Measurements from ENCODE around the gene ROBO1.

Gene ROBO1

DNA sequence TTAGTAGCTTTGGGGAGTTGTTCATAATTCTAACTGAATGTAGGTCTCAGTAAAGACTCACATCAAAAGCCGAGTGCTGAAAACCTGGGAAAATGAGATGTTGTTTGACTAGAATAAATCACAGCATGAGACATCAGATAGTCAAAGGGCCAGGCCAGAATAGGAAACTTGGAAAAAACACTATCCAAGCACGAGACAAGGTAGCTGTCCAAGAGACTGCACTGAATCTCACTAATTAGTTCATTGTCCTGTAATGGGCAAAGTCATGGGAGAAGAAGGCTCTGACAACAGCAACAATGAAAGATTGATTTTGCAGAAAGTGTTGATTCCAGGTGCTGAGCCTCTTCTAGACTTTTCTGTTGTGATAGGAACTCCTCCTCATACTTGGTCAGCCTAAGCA lies 314.2 kb downstream of the ROBO1 start:
- in situ Hi-C loops (cut with HindIII; ENCODE audit: low sequenced_read_pairs), result no loop called here
- no peak overlapping the region for H3K4me3 ChIP-seq (ENCODE audit: low read depth, low read length)
- no peak for DNase-seq (ENCODE audit: low read depth, low spot score)
- TF ChIP-seq CTCF (IDR thresholded peaks at IDR 0.05; ENCODE audit: low read depth, low read length), result no peak

GRCh38 chr3:79436387-79436786 lies 331.4 kb downstream of the ROBO1 start:
- no peak overlapping the region for H3K4me3 ChIP-seq (ENCODE audit: low read depth, low read length)
- no peak for DNase-seq (ENCODE audit: low read depth, low spot score)
- in situ Hi-C loops (cut with HindIII; ENCODE audit: low sequenced_read_pairs), result no loop called here
- no peak for TF ChIP-seq CTCF (IDR thresholded peaks at IDR 0.05; ENCODE audit: low read depth, low read length)

DNA sequence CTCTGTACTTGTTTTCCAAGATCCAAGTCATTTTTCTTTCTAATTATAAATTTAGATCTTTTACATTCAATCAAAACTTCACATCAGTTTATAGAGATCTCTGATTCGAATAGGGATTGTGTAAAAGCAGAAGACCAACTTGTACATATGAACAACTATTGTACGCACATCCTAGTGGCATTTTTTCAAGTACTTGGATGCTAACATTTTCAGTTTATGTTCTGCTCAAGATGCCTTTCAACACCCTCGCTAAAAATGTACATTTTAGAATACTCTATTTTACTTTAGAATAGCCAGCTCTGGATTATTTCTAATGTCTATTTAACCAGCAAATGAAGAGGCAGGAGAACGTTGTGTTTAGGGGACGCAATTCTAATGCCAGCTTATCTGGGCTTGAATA lies 340.7 kb downstream of the ROBO1 start:
- TF ChIP-seq CTCF (IDR thresholded peaks at IDR 0.05; ENCODE audit: low read depth, low read length), result no peak
- in situ Hi-C loops (cut with HindIII; ENCODE audit: low sequenced_read_pairs), result no loop called here
- H3K4me3 ChIP-seq (ENCODE audit: low read depth, low read length), result no peak overlapping the region
- DNase-seq (ENCODE audit: low read depth, low spot score), result no peak

DNA sequence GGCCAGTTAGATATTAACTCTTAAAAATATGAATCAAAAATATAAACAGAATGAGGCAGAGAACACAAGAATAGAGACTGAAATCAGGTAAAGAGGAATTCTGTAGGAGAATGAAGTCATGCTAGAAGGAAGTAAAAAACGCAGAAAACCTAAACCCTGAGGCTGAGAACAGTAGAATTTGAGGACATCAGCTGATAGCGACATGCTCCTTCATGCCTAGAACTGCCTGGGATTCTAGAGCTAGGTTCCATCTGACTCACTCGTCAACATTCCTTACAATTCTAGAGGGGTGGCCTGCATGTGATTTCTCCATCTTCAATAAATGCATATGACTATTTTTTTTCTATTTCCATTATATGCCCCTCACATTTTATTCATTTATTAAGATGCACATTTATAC lies 343.0 kb downstream of the ROBO1 start:
- no peak for TF ChIP-seq CTCF (IDR thresholded peaks at IDR 0.05; ENCODE audit: low read depth, low read length)
- H3K4me3 ChIP-seq (ENCODE audit: low read depth, low read length), result no peak overlapping the region
- in situ Hi-C loops (cut with HindIII; ENCODE audit: low sequenced_read_pairs), result no loop called here
- no peak for DNase-seq (ENCODE audit: low read depth, low spot score)

GRCh38 chr3:79423417-79423816 lies 344.4 kb downstream of the ROBO1 start:
- in situ Hi-C loops (cut with HindIII; ENCODE audit: low sequenced_read_pairs), result no loop called here
- DNase-seq (ENCODE audit: low read depth, low spot score), result no peak
- no peak overlapping the region for H3K4me3 ChIP-seq (ENCODE audit: low read depth, low read length)
- no peak for TF ChIP-seq CTCF (IDR thresholded peaks at IDR 0.05; ENCODE audit: low read depth, low read length)

DNA sequence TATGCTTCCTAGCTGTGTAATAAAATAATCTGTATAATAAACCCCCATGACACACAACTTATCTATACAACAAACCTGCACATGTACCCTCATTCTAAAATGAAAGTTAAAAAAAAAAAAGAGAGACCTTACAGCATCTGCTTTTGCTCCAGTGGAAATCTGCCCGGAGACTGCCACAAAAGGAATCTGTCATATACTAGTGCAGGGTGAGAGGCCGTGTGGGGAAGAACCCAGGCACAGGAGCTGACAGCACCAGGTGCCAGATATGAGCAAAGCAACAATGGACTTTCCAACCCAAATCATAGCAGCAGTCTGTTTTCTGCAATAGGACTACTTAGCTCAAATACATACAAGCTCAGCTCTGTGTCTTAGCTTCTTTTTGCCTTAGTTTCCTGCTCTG lies 346.5 kb downstream of the ROBO1 start:
- DNase-seq (ENCODE audit: low read depth, low spot score), result no peak
- in situ Hi-C loops (cut with HindIII; ENCODE audit: low sequenced_read_pairs), result no loop called here
- no peak overlapping the region for H3K4me3 ChIP-seq (ENCODE audit: low read depth, low read length)
- no peak for TF ChIP-seq CTCF (IDR thresholded peaks at IDR 0.05; ENCODE audit: low read depth, low read length)
